T-helper 17 cell (primary cell): ENCODE data around the gene LRRC37B. TPM values are rescaled to one million over a fixed set of nuclear protein-coding genes. Genes with fewer than 3 reads are reported as not detected.
"Not testable (repeated sequence)": the region's sequence is repeated elsewhere in the genome, so short reads cannot be mapped to it uniquely, and the experiment has no call there.

Experiments
- ATAC-seq: fragments of 150-1000 bp; cut with Tn5 transposase; 2 replicates; pipeline ENCODE4 v1.10.0; 2021; ENCODE audit warnings: mild to moderate bottlenecking, moderate library complexity
- DNase-seq, 3 donors: peaks; one replicate each; pipeline versions ENCODE4 v3.0.0 to v3.0.0-alpha.2; 2020 to 2021
- H3K9me3 ChIP-seq: one replicate; pipeline ENCODE4 v1.7.0; 2013; ENCODE audit warnings: low read length, mild to moderate bottlenecking; ENCODE audit not compliant: control insufficient read depth, poor library complexity, severe bottlenecking
- H3K27ac Mint-ChIP-seq: one replicate; pipeline ENCODE4 v1.8.0; 2022; ENCODE audit warnings: mild to moderate bottlenecking, moderate library complexity, mixed read lengths
- H3K27me3 Mint-ChIP-seq: one replicate; pipeline ENCODE4 v1.8.0; 2022; ENCODE audit warnings: mixed read lengths
- H3K36me3 Mint-ChIP-seq: one replicate; pipeline ENCODE4 v1.8.0; 2022; ENCODE audit warnings: low read depth, mixed read lengths
- H3K4me1 Mint-ChIP-seq: one replicate; pipeline ENCODE4 v1.8.0; 2022; ENCODE audit warnings: mild to moderate bottlenecking, mixed read lengths
- H3K4me3 Mint-ChIP-seq: one replicate; pipeline ENCODE4 v1.8.0; 2022; ENCODE audit warnings: mild to moderate bottlenecking, moderate library complexity, mixed read lengths
- total RNA-seq, 4 donors: library from RNA in 2 of 4; stranded (reverse) in 2 of 4; gene quantifications; one replicate each; pipeline ENCODE4 v1.2.3 and lab custom pipeline; 2022 to 2026

The LRRC37B gene
- total RNA-seq, 2 donors from 2014 or later = 90.1 to 99.0 TPM

DNA sequence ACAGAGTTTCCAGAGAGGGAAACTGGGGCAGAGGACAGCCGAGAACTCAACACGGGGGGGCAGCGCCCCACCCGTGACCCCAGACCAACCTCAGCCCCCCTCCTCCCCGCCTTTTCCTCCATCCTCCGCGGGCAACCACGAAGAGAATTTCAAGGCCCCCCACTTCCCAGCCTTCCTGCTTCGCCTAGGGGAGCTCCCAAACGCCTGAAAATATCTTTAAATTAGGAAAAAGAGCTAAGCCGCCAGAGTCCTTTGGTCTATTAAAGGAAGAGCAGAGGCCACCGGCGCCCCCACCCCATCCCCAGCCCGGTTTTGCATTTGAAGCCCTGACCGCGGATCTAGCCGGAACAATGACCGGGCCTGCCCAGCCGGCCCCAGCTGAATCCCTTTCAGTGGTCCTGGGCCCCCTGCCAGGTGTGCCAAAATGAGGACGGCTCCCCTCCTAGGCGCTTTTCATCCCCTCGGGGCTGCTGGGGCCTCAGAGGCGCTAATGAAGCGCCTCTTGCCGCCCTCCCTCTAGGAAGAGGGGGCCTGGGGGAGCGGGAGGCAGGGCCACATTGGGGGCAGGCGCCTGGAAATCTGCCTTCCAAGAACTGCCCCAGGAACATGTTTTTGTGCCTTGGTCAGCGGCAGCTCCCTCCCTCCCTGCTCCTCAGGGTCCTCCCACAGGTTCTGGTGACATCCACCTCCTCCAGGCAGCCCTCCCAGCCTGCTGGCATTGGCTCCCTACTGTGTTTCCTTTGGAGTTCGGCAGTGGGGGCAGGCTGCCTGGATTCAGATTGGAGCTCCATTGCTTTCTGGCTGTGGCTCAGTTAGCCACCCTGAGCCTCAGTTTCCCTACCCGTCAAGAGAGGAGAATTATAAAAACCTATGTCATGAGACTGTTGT lies 78.0 kb downstream of the LRRC37B start:
- H3K9me3 ChIP-seq, H3K27ac Mint-ChIP-seq, DNase-seq, ATAC-seq, H3K36me3 Mint-ChIP-seq, H3K4me1 Mint-ChIP-seq, H3K27me3 Mint-ChIP-seq: not testable (repeated sequence)
- H3K4me3 Mint-ChIP-seq = peak overlapping the region; percentile 63

DNA sequence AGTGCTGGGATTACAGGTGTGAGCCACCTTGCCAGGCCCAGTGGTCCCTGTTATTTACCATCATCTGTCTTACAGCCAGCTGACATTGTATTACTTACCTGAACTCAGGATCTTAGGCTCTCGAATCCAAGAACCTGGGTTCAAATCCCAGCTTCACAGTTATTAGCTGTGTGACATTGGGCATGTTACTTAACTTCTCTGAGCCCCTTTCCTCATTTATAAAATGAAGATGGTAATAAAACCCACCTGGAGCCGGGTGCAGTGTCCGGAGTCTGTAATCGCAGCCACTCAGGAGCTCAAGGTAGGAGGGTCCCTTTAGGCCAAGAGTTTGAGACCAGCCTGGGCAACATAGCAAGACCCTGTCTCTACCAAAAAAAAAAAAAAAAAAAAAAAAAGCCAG lies 79.7 kb downstream of the LRRC37B start:
- H3K9me3 ChIP-seq, H3K27me3 Mint-ChIP-seq, DNase-seq, ATAC-seq, H3K27ac Mint-ChIP-seq, H3K36me3 Mint-ChIP-seq, H3K4me3 Mint-ChIP-seq, H3K4me1 Mint-ChIP-seq: not testable (repeated sequence)

DNA sequence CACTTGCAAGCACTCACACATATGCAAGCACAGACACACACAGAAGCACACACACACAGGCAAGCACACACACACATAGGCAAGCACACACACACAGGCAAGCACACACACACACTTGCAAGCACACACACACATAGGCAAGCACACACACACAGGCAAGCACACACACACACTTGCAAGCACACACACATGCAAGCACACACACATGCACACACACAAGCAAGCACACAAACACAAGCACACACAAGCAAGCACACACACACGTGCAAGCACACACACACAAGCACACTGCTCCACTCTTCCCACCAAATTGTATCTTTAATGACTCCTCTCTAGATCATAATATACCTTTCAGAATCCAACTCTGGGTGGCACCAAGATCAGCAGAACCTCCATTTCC lies 84.9 kb downstream of the LRRC37B start:
- not testable (repeated sequence) for H3K4me1 Mint-ChIP-seq, H3K27ac Mint-ChIP-seq, H3K36me3 Mint-ChIP-seq, H3K4me3 Mint-ChIP-seq, H3K9me3 ChIP-seq, ATAC-seq, DNase-seq, H3K27me3 Mint-ChIP-seq

DNA sequence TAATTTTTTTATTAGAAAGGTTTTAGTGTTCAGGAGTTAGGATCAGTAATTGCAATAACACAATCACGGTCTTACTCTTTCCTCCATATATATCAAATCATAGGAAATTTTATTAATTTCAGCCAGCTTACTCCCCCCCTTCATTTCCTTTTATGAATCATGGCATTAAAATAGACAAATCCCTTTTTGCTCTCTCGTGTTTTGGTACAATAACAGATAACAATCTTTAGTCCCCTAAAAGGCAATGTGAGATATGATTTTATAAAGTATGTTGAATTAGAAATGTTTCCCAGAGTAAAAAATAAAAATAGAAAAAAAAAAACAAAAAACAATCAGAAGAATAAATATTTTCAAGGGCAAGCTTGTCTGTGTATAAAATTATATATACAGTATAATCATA lies 92.5 kb downstream of the LRRC37B start:
- no peaks in the 10 kb centered on the region for H3K9me3 ChIP-seq
- no peaks in the 10 kb centered on the region for H3K27me3 Mint-ChIP-seq
- no peaks in the 10 kb centered on the region for H3K36me3 Mint-ChIP-seq
- H3K4me3 Mint-ChIP-seq = no peak overlapping the region
- no peak for DNase-seq
- ATAC-seq = no peak
- no peak overlapping the region for H3K27ac Mint-ChIP-seq
- H3K4me1 Mint-ChIP-seq = peaks cover 11% of the 10 kb centered on the region

DNA sequence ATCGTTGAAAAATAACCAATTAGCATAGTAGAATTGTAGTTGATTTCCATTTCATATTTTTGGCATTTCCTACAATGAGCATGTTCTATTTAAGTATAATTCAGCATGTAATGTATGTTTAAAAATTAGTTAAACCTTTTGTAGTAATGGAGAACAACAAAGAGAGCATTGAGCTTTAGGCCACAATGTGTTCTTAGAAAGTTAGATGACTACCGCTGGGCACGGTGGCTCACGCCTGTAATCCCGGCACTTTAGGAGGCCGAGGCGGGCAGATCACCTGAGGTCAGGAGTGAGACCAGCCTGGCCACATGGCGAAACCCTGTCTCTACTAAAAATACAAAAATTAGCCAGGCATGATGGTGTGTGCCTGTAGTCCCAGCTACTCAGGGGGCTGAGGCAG lies 93.1 kb downstream of the LRRC37B start:
- not testable (repeated sequence) for ATAC-seq, H3K4me3 Mint-ChIP-seq, H3K36me3 Mint-ChIP-seq, H3K27me3 Mint-ChIP-seq, H3K27ac Mint-ChIP-seq, H3K9me3 ChIP-seq, DNase-seq
- peaks cover 13% of the 10 kb centered on the region for H3K4me1 Mint-ChIP-seq

DNA sequence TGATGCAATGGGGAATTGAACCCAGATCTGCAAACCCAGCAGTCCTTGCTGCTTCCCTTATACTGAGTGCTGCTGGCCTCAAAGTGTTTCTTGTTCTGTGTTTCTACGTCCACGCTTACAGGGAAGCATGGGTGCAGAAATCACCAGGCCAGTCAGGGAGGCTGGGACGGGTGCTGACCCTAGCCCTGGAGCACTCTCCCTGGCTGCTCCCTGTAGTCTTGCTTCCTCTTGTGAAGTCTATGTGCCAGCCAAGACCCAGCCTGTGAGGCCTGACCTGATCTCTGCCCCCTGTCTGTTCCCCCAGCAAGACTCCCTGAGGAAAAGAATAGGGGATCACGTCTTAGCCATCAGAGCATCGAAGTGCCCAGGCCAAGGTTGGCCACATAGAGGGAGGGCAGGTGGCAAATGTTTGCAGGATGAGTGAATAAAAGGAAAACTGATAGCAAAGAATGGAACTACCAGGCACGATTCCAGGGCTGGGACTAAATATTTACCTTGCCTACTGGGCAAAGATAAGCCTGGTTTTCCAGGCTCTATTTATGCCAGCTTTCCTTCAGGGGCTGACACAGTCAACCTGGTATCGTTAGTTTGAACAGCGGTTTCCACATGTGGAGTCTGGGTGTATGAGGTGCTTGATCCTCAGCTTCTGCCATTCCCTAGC lies 93.9 kb downstream of the LRRC37B start:
- no peaks in the 10 kb centered on the region for H3K36me3 Mint-ChIP-seq
- H3K27me3 Mint-ChIP-seq = no peaks in the 10 kb centered on the region
- no peaks in the 10 kb centered on the region for H3K9me3 ChIP-seq
- H3K4me1 Mint-ChIP-seq = peaks cover 15% of the 10 kb centered on the region
- no peak for DNase-seq
- no peak overlapping the region for H3K27ac Mint-ChIP-seq
- no peak for ATAC-seq
- no peak overlapping the region for H3K4me3 Mint-ChIP-seq

DNA sequence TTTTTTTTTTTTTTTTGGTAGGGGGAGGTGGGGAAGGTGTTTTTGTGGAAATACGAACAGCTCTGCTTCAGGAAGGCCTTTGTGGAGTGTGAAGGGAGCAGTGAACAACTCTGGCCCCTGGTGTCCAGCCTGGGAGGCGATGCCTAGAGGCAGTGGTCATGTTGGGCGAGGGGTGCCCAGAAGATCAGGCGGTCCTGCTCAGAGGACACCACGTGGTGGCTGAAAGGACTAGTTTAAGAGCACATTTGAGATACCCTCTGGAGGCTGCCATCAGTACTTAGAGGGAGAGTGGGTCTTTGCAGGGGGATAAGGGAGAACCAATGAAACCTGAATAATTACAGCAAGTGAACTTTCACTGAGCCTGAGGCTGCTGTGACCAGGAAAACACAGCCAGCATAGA lies 95.0 kb downstream of the LRRC37B start:
- no peaks in the 10 kb centered on the region for H3K9me3 ChIP-seq

DNA sequence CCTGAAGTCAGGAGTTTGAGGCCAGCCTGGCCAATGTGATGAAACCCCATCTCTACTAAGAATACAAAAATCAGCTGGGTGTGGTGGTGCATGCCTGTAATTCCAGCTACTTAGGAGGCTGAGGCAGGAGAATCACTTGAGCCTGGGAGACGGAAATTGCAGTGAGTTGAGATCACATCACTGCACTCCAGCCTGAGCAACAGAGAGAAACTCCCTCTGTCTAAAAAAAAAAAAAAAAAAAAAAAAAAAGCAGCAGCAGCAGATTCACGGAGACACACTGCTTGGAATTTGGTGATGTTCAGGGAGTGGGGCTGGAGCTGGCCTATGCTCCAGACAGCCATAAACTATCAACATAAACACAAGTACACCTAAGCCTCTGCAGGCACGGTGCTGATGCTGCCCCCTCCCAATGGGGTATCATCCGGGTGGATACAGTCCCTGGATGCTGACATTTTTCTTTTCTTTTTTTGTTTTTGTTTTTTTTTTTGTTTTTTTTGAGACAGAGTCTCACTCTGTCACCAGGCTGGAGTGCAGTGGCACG lies 95.5 kb downstream of the LRRC37B start:
- H3K4me3 Mint-ChIP-seq = no peak overlapping the region

More for the DNA sequence above, 95.0 kb downstream of the LRRC37B start:
- Mint-ChIP-seq H3K36me3 (no peaks in the 10 kb centered on the region), H3K4me1 (peaks cover 18% of the 10 kb centered on the region), H3K27me3 (no peaks in the 10 kb centered on the region), H3K4me3 (no peak overlapping the region), H3K27ac (no peak overlapping the region)
- no peak for ATAC-seq
- DNase-seq = no peak

More for the DNA sequence above, 95.5 kb downstream of the LRRC37B start:
- Mint-ChIP-seq H3K27ac (no peak overlapping the region), H3K4me1 (peaks cover 19% of the 10 kb centered on the region), H3K27me3 (no peaks in the 10 kb centered on the region), H3K36me3 (no peaks in the 10 kb centered on the region)
- no peak for ATAC-seq
- DNase-seq = no peak
- no peaks in the 10 kb centered on the region for H3K9me3 ChIP-seq

Other genes starting within 250 kb of the LRRC37B start
- 1 to 10 TPM; 3.2 to 3.5 TPM for gene COPRS, start 148.1 kb upstream of the LRRC37B start, total RNA-seq
- 10 to 100 TPM; 35.6 to 37.0 TPM for gene UTP6, start 105.7 kb upstream of the LRRC37B start, total RNA-seq
- 10 to 100 TPM; 28.3 to 29.3 TPM for gene SUZ12, start 70.4 kb upstream of the LRRC37B start, total RNA-seq
- gene RHOT1, start 135.1 kb downstream of the LRRC37B start, total RNA-seq = 10 to 100 TPM; 18.9 to 19.5 TPM